Ovary (tissue), 9 donors: ENCODE measurements around the gene APAF1. TPM values are rescaled to one million over a fixed set of nuclear protein-coding genes. Genes with fewer than 3 reads are reported as not detected.
A peak's percentile ranks its signal among the peaks of the same experiment; 100 is the strongest.

Experiments used
- DNase-seq, 5 donors: peaks; one replicate each; pipeline ENCODE4 v3.0.0-alpha.2; 2019 to 2020
- H3K27ac ChIP-seq, 2 donors: fragments of 200-600 bp; one replicate each; pipeline versions ENCODE4 v1.5.1 to v1.8.0; 2019 to 2022
- H3K27me3 ChIP-seq: fragments of 200-600 bp; one replicate; pipeline ENCODE4 v1.8.0; 2022
- H3K36me3 ChIP-seq: fragments of 200-600 bp; sonication (generic); one replicate; pipeline ENCODE4 v1.5.1; 2019
- H3K4me1 ChIP-seq: one replicate; pipeline ENCODE4 v1.8.1; 2013; ENCODE audit warnings: mild to moderate bottlenecking, moderate library complexity; ENCODE audit not compliant: insufficient read depth
- H3K4me3 ChIP-seq: fragments of 200-600 bp; sonication (generic); one replicate; pipeline ENCODE4 v1.5.1; 2017
- H3K9me3 ChIP-seq, 2 donors: fragments of 200-600 bp in 1 of 2; sonication (generic) in 1 of 2; one replicate each; pipeline versions ENCODE4 v1.5.1 to v1.8.1; 2013 to 2019; ENCODE audit warnings: mild to moderate bottlenecking in 1 of 2, moderate library complexity in 1 of 2
- CTCF ChIP-seq, 3 donors: fragments of 450-650 bp in 2 of 3; fragments of 200-600 bp in 1 of 3; IDR thresholded peaks; one replicate each; pipeline versions ENCODE4 v1.5.1 to v1.8.0; 2016 to 2022; ENCODE audit warnings: antibody characterized with exemption in 3 of 3, mild to moderate bottlenecking in 1 of 3
- EP300 ChIP-seq: sonication (generic); formaldehyde crosslinking; IDR thresholded peaks from one replicate; pipeline ENCODE4 v1.6.1; 2017; ENCODE audit warnings: antibody characterized with exemption
- POLR2A ChIP-seq: fragments of 450-650 bp; IDR thresholded peaks from one replicate; pipeline ENCODE4 v1.6.1; 2017; ENCODE audit warnings: antibody characterized with exemption, mild to moderate bottlenecking, moderate library complexity
- WGBS, 3 donors: extraction: QIAGEN DNeasy Blood & Tissue Kit in 1 of 3; methylation state at CpG; one replicate each; pipeline versions ENCODE4 v1.1.5 to v1.1.7; 2013 to 2017; 5-methylcytosine and 5-hydroxymethylcytosine counted together
- intact Hi-C, 4 donors: fragments of 100-400 bp; cut with DNase I; formaldehyde crosslinking; loops; one replicate each; pipeline versions ENCODE4 v1.11.0 to v1.15.1; 2022 to 2023
- polyA plus RNA-seq, 2 donors: library from polyadenylated mRNA; stranded (reverse); fragments of 200-250 nt in 1 of 2; fragments of 350-450 nt in 1 of 2; fragmentation: Illumina TruSeq in 1 of 2; extraction: RNeasy Lipid Tissue Mini Kit (QIAGEN cat#74804) in 1 of 2; gene quantifications; one replicate each; pipeline ENCODE4 v1.2.3, GENCODE V29; 2013 to 2014
- total RNA-seq, 7 donors: library from RNA; depleted of rRNA in 2 of 7; stranded (reverse); fragments of >200 nt in 2 of 7; fragmentation: NEBNext Ultra II Directional in 3 of 7; extraction: Animal tissue kit (Norgen Biotek cat#: 25700) in 3 of 7; gene quantifications; one replicate each; pipeline versions ENCODE4 v1.1.0 to v1.2.4, GENCODE V29; 2016 to 2023
- donor health status: DM: no; HTN: no; CAD: no; lungs with moderate emphysema.
- donor health status: DM: no; HTN: no; CAD: no.
- donor health status: Bipolar disorder and iron deficiency.
- donor health status: DM: yes; HTN: yes; CAD: no.
- donor health status: DM: no; HTN: no; CAD: no.
- donor health status: DM: yes; HTN: yes; CAD: no.

APAF1 gene
- total and polyA plus RNA-seq, 9 donors, result 9.4 to 17.1 (median 11.9) TPM

DNA sequence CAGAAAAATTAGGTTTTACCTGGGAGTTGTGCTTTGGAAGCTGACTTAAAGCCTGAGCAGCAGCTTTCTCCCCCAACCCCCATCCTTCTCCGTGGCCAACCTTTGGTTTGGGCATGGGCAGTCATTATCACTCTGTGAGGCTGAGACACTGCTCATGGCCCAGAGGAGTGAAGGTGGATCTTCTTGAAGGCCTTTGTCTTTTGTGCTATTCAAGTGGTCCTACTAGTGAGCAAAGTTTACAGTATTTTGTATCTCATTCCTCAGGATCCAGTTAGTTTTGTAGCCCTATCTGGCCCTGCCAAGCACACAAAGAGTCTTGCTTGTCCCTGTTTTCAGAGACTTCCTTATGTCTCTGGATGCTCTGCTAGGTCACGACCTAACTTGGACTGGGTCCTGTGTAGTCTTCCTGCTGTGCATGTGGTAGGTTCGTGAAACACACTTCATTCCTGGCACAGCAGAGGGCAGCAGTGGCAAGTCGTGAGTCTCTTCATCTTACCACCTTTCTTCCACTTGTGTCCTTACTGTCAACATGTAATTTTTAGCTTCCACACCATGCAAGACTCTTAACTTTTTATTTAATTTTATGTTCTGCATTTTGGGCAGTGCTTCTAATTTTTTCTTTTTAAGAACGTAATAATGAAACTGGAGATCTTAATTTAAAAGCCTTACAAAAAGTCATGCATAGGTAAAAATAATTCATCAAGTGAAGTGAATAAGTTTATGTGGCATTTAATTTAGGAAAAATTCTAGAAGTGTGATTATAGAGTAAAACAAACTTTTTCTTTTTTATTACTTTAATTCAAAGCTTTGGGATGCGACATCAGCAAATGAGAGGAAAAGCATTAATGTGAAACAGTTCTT lies 53.7 kb downstream of the APAF1 start:
- H3K36me3 ChIP-seq, result no peaks in the 10 kb centered on the region
- intact Hi-C loops, result loop anchor here in 1 of 4 donors (10.0 kb wide), 1 partner anchor 296 kb away; no protein-coding TSS in a partner anchor
- DNase-seq, result peak; percentile 51 to 66 (median 55)
- H3K9me3 ChIP-seq, result no peaks in the 10 kb centered on the region
- TF ChIP-seq EP300, result no peak
- peak in 2 of 3 donors; percentile 24 to 32 for TF ChIP-seq CTCF (IDR thresholded peaks at IDR 0.05)
- TF ChIP-seq POLR2A, result no peak
- WGBS, 3 donors, result 21 to 24% (median 21%) methylated on average over 6 of the region's 6 CpGs
- no peak overlapping the region for H3K27ac ChIP-seq
- no peaks in the 10 kb centered on the region for H3K27me3 ChIP-seq
- H3K4me1 ChIP-seq, result peaks cover 4% of the 10 kb centered on the region
- H3K4me3 ChIP-seq, result no peak overlapping the region

GRCh38 chr12:98699586-98699985 lies 54.5 kb downstream of the APAF1 start:
- Histone ChIP-seq H3K27ac (peak overlapping the region in 1 of 2 donors; percentile 30), H3K36me3 (no peaks in the 10 kb centered on the region), H3K4me1 (peaks cover 4% of the 10 kb centered on the region), H3K4me3 (no peak overlapping the region), H3K27me3 (no peaks in the 10 kb centered on the region), H3K9me3 (no peaks in the 10 kb centered on the region)
- intact Hi-C loops, result loop anchor here in 1 of 4 donors (10.0 kb wide), 1 partner anchor 295 kb away; no protein-coding TSS in a partner anchor
- TF ChIP-seq CTCF (IDR thresholded peaks at IDR 0.05) (no peak), POLR2A (no peak), EP300 (no peak)
- WGBS, 3 donors, result 8 to 9% (median 8%) methylated on average over 3 of the region's 3 CpGs
- DNase-seq, result peak in 1 of 5 donors; percentile 41

DNA sequence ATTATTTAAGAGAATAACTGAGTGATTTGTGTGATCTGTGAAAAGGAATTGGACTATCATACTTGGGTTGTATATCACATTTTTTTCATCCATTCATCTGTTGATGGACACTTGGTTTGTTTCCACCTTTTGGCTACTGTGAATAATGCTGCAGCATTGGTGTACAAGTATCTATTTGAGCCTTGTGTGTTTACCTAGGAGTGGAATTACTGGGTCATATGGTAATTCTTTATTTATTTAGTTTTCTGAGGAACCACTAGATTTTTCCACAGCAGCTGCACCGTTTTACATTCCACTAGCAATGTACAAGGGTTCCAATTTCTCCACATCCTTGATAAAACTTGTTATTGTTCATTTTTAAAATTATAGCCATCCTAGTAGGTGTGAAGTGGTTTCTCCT lies 56.1 kb downstream of the APAF1 start:
- WGBS, 3 donors, result 6 to 12% (median 8%) methylated on average over 1 of the region's 1 CpG
- Histone ChIP-seq H3K4me1 (peaks cover 4% of the 10 kb centered on the region), H3K27me3 (no peaks in the 10 kb centered on the region), H3K4me3 (no peak overlapping the region), H3K36me3 (no peaks in the 10 kb centered on the region), H3K9me3 (no peaks in the 10 kb centered on the region), H3K27ac (no peak overlapping the region)
- no peak for TF ChIP-seq EP300
- TF ChIP-seq POLR2A, result no peak
- TF ChIP-seq CTCF (IDR thresholded peaks at IDR 0.05), result no peak
- intact Hi-C loops, result no loop called here
- DNase-seq, result no peak

DNA sequence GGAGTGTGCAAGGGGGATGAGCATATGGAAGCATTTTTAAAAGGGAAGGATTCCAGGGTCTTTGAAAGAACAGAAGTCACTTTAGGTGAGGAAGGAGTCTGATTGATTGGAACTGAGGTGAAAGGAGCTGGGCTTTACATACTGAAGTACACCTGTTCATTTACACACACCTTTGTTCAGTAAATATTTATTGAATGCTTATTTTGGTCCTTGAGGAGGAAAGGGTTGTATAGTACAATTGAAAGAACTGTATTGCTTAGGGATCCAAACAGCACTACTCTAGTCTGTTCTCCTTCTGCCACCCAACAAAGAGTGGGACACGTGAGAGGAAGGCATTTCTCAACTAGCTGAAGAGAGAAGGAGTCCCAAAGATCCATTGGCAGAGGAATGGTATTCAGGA lies 63.9 kb downstream of the APAF1 start:
- WGBS, 3 donors, result 91 to 97% (median 92%) methylated on average over 1 of the region's 1 CpG
- Histone ChIP-seq H3K27me3 (no peaks in the 10 kb centered on the region), H3K4me1 (no peaks in the 10 kb centered on the region), H3K4me3 (no peak overlapping the region), H3K9me3 (no peaks in the 10 kb centered on the region), H3K27ac (no peak overlapping the region), H3K36me3 (no peaks in the 10 kb centered on the region)
- no peak for DNase-seq
- no peak for TF ChIP-seq EP300
- no peak for TF ChIP-seq POLR2A
- TF ChIP-seq CTCF (IDR thresholded peaks at IDR 0.05), result no peak
- intact Hi-C loops, result no loop called here
